CD14-positive monocyte (primary cell): ENCODE measurements around the gene SCG5. TPM values are rescaled to one million over a fixed set of nuclear protein-coding genes. Genes with fewer than 3 reads are reported as not detected.

Experiments
- DNase-seq, 3 donors: peaks; one replicate each; pipeline ENCODE4 v3.0.0-alpha.2; 2011 to 2022
- H2AFZ ChIP-seq: 2 replicates; pipeline ENCODE4 v1.6.0; 2012; ENCODE audit warnings: mild to moderate bottlenecking, low read depth, low read length, inconsistent platforms; ENCODE audit not compliant: insufficient read depth, poor library complexity, severe bottlenecking
- H3K27ac ChIP-seq, 2 donors: 1 replicate in 1 of 2; 2 replicates in 1 of 2; pipeline ENCODE4 v1.5.1; 2012 to 2013; ENCODE audit warnings: low read length in 2 of 2, control low read depth in 1 of 2, inconsistent platforms in 1 of 2, low read depth in 1 of 2, mild to moderate bottlenecking in 1 of 2
- H3K27me3 ChIP-seq, 2 donors: one replicate each; pipeline versions ENCODE4 v1.6.0 to v1.6.1; 2011 to 2013; ENCODE audit warnings: low read length in 2 of 2; ENCODE audit not compliant: control insufficient read depth in 2 of 2, insufficient read depth in 2 of 2
- H3K36me3 ChIP-seq, 2 donors: replicated peaks in 1 of 2; 1 replicate in 1 of 2; 2 replicates in 1 of 2; pipeline versions ENCODE4 v1.5.1 to v1.6.1; 2012 to 2013; ENCODE audit warnings: low read length in 2 of 2, control low read depth in 1 of 2, inconsistent platforms in 1 of 2, mild to moderate bottlenecking in 1 of 2; ENCODE audit not compliant: insufficient read depth in 2 of 2, control insufficient read depth in 1 of 2
- H3K4me1 ChIP-seq, 2 donors: 1 replicate in 1 of 2; 2 replicates in 1 of 2; pipeline versions ENCODE4 v1.5.1 to v1.6.1; 2012 to 2013; ENCODE audit warnings: low read length in 2 of 2, control low read depth in 1 of 2, inconsistent platforms in 1 of 2, mild to moderate bottlenecking in 1 of 2, moderate library complexity in 1 of 2; ENCODE audit not compliant: insufficient read depth in 2 of 2, control insufficient read depth in 1 of 2
- H3K4me2 ChIP-seq: replicated peaks from 2 replicates; pipeline ENCODE3; 2012; ENCODE audit warnings: low read length, moderate library complexity, mild to moderate bottlenecking; ENCODE audit not compliant: poor library complexity, severe bottlenecking; ENCODE audit errors: extremely low read depth
- H3K4me3 ChIP-seq, 3 experiments: fragments of 200-600 bp in 1 of 3; sonication (generic) in 1 of 3; replicated peaks in 1 of 3; 1 replicate in 2 of 3; 2 replicates in 1 of 3; pipeline ENCODE4 v1.5.1; 2011 to 2013; ENCODE audit warnings: low read length in 3 of 3, mild to moderate bottlenecking in 3 of 3, control low read depth in 2 of 3, low read depth in 2 of 3, inconsistent platforms in 1 of 3, moderate library complexity in 1 of 3
- H3K79me2 ChIP-seq: 2 replicates; pipeline ENCODE4 v1.6.0; 2012; ENCODE audit warnings: mild to moderate bottlenecking, control low read depth, inconsistent platforms, low read length, moderate library complexity; ENCODE audit not compliant: insufficient read depth
- H3K9ac ChIP-seq: 2 replicates; pipeline ENCODE4 v1.6.0; 2017; ENCODE audit warnings: low read length, mild to moderate bottlenecking; ENCODE audit not compliant: insufficient read depth, poor library complexity, severe bottlenecking
- H3K9me3 ChIP-seq, 2 donors: replicated peaks in 1 of 2; 1 replicate in 1 of 2; 2 replicates in 1 of 2; pipeline versions ENCODE4 v1.5.1 to v1.6.1; 2012 to 2013; ENCODE audit warnings: low read length in 2 of 2, control low read depth in 1 of 2; ENCODE audit not compliant: control insufficient read depth in 1 of 2, insufficient read depth in 1 of 2
- H4K20me1 ChIP-seq: 2 replicates; pipeline ENCODE4 v1.6.0; 2012; ENCODE audit warnings: mild to moderate bottlenecking, low read length, control low read depth, moderate library complexity; ENCODE audit not compliant: insufficient read depth
- H3K27ac Mint-ChIP-seq, 7 donors: one replicate each; pipeline ENCODE4 v1.8.0; 2020; ENCODE audit warnings: mild to moderate bottlenecking in 7 of 7, mixed read lengths in 7 of 7, moderate library complexity in 6 of 7, inconsistent platforms in 2 of 7
- H3K27me3 Mint-ChIP-seq, 3 donors: one replicate each; pipeline ENCODE4 v1.8.0; 2021 to 2022; ENCODE audit warnings: low read depth in 3 of 3, mild to moderate bottlenecking in 3 of 3, mixed read lengths in 3 of 3, moderate library complexity in 3 of 3, inconsistent platforms in 1 of 3
- H3K36me3 Mint-ChIP-seq, 2 donors: one replicate each; pipeline ENCODE4 v1.8.0; 2020; ENCODE audit warnings: mixed read lengths in 2 of 2, inconsistent platforms in 1 of 2, mild to moderate bottlenecking in 1 of 2
- H3K4me1 Mint-ChIP-seq: one replicate; pipeline ENCODE4 v1.8.0; 2020; ENCODE audit warnings: mild to moderate bottlenecking, mixed read lengths
- H3K4me3 Mint-ChIP-seq, 2 donors: one replicate each; pipeline ENCODE4 v1.8.0; 2020; ENCODE audit warnings: mild to moderate bottlenecking in 2 of 2, mixed read lengths in 2 of 2, moderate library complexity in 1 of 2
- H3K9me3 Mint-ChIP-seq, 7 donors: one replicate each; pipeline ENCODE4 v1.8.0; 2020 to 2022; ENCODE audit warnings: mixed read lengths in 7 of 7, mild to moderate bottlenecking in 6 of 7, moderate library complexity in 6 of 7, inconsistent platforms in 2 of 7
- CTCF ChIP-seq: fragments of 200-600 bp; IDR thresholded peaks from one replicate; pipeline ENCODE4 v1.8.0; 2022; ENCODE audit warnings: antibody characterized with exemption, mild to moderate bottlenecking
- WGBS: methylation state at CpG from one replicate; pipeline ENCODE4 v1.1.5; 2013; ENCODE audit warnings: missing lambda C conversion rate; ENCODE audit not compliant: insufficient coverage; 5-methylcytosine and 5-hydroxymethylcytosine counted together
- intact Hi-C, 2 donors: fragments of 100-400 bp; cut with micrococcal nuclease; formaldehyde crosslinking; loops; one replicate each; pipeline versions ENCODE4 v1.15.0 to v1.15.1; 2023
- polyA plus RNA-seq, 3 donors: library from polyadenylated mRNA; depleted of rRNA in 1 of 3; unstranded in 2 of 3; stranded (reverse) in 1 of 3; fragments of 300-500 nt in 2 of 3; fragments of >200 nt in 1 of 3; fragmentation: Illumina TruSeq in 2 of 3; gene quantifications; 1 replicate in 2 of 3; 2 replicates in 1 of 3; pipeline ENCODE4 v1.2.3, GENCODE V29; 2012 to 2021

The SCG5 gene
- polyA plus RNA-seq, 3 donors: not detected

GRCh38 chr15:32667321-32667720, 25.8 kb downstream of the SCG5 start:
- WGBS: 100% methylated on average over 1 of the region's 6 CpGs
- Mint-ChIP-seq H3K4me1 (no peaks in the 10 kb centered on the region), H3K9me3 (no peaks in the 10 kb centered on the region), H3K27ac (no peak overlapping the region), H3K4me3 (no peak overlapping the region), H3K36me3 (peaks cover 10 to 42% of the 10 kb centered on the region in 2 donors), H3K27me3 (peaks cover 0 to 1% (median 0%) of the 10 kb centered on the region in 3 donors)
- Histone ChIP-seq H3K9ac (no peak overlapping the region), H3K27ac (no peak overlapping the region), H3K4me1 (no peaks in the 10 kb centered on the region), H3K4me2 (no peak overlapping the region), H3K9me3 (no peaks in the 10 kb centered on the region), H3K27me3 (no peaks in the 10 kb centered on the region), H2AFZ (no peak overlapping the region), H3K4me3 (no peak overlapping the region), H3K36me3 (no peaks in the 10 kb centered on the region), H4K20me1 (no peaks in the 10 kb centered on the region), H3K79me2 (no peaks in the 10 kb centered on the region)
- DNase-seq: no peak
- TF ChIP-seq CTCF: no peak
- intact Hi-C loops: loop anchor here in 1 of 2 donors (10.0 kb wide), 1 partner anchor 327 kb away; no protein-coding TSS in a partner anchor

GRCh38 chr15:32668942-32669341, 27.4 kb downstream of the SCG5 start:
- Histone ChIP-seq H4K20me1 (no peaks in the 10 kb centered on the region), H3K4me2 (no peak overlapping the region), H2AFZ (no peak overlapping the region), H3K27ac (no peak overlapping the region), H3K9me3 (no peaks in the 10 kb centered on the region), H3K4me1 (no peaks in the 10 kb centered on the region), H3K36me3 (no peaks in the 10 kb centered on the region), H3K9ac (no peak overlapping the region), H3K27me3 (no peaks in the 10 kb centered on the region), H3K79me2 (no peaks in the 10 kb centered on the region), H3K4me3 (no peak overlapping the region)
- Mint-ChIP-seq H3K27me3 (peaks cover 0 to 2% (median 1%) of the 10 kb centered on the region in 3 donors), H3K27ac (no peak overlapping the region), H3K36me3 (peaks cover 8 to 42% of the 10 kb centered on the region in 2 donors), H3K4me3 (no peak overlapping the region), H3K4me1 (no peaks in the 10 kb centered on the region), H3K9me3 (no peaks in the 10 kb centered on the region)
- intact Hi-C loops: loop anchor here in 1 of 2 donors (10.0 kb wide), 1 partner anchor 326 kb away; no protein-coding TSS in a partner anchor
- TF ChIP-seq CTCF: no peak
- DNase-seq: no peak
- 100% methylated on average over 1 of the region's 2 CpGs for WGBS
